Caco-2 (cell line): ENCODE measurements around the gene ATP13A5. TPM values are rescaled to one million over a fixed set of nuclear protein-coding genes. Genes with fewer than 3 reads are reported as not detected.

Experiments used
- BruUV-seq: library from RNA; stranded (reverse); fragments of 400-500 nt; replicated peaks from 2 replicates; lab custom pipeline; 2021; lab: Mats Ljungman, UMichigan
- CTCF ChIA-PET: fragments of 300-600 bp; sonication (Branson Sonifier 250); formaldehyde crosslinking; loops from one replicate; lab custom pipeline; 2022; ENCODE audit warnings: antibody characterized with exemption; lab: Charles Lee
- POLR2A ChIA-PET: fragments of 300-600 bp; sonication (Branson Sonifier 250); formaldehyde crosslinking; loops from one replicate; lab custom pipeline; 2022; ENCODE audit warnings: antibody characterized with exemption; lab: Charles Lee
- DNase-seq, 2 experiments: peaks; one replicate each; pipeline versions ENCODE4 v3.0.0 to v3.0.0-alpha.2; 2020 to 2022
- H3K27me3 ChIP-seq: replicated peaks from 2 replicates; pipeline ENCODE4 v1.6.0; 2011; ENCODE audit warnings: low read length; ENCODE audit not compliant: control insufficient read depth, insufficient read depth
- H3K36me3 ChIP-seq: 2 replicates; pipeline ENCODE4 v1.5.1; 2011; ENCODE audit warnings: low read length; ENCODE audit not compliant: control insufficient read depth, insufficient read depth
- H3K4me1 ChIP-seq: fragments of 250-450 bp; sonication (Bioruptor Pico); 2 replicates; pipeline ENCODE4 v1.5.1; 2020; ENCODE audit warnings: mild to moderate bottlenecking
- H3K4me3 ChIP-seq: 2 replicates; pipeline ENCODE4 v1.5.1; 2011; ENCODE audit warnings: low read depth, mild to moderate bottlenecking, control low read depth, low read length
- H3K9me3 ChIP-seq: fragments of 250-450 bp; sonication (Bioruptor Pico); 2 replicates; pipeline ENCODE4 v1.5.1; 2020; ENCODE audit warnings: mild to moderate bottlenecking, moderate library complexity
- H3K27ac Mint-ChIP-seq: one replicate; pipeline ENCODE4 v1.8.0; 2022; ENCODE audit warnings: mixed read lengths; ENCODE audit not compliant: unreplicated experiment
- H3K27me3 Mint-ChIP-seq: one replicate; pipeline ENCODE4 v1.8.0; 2022; ENCODE audit warnings: mixed read lengths; ENCODE audit not compliant: insufficient read depth, unreplicated experiment
- H3K36me3 Mint-ChIP-seq: one replicate; pipeline ENCODE4 v1.8.0; 2022; ENCODE audit warnings: mild to moderate bottlenecking, mixed read lengths; ENCODE audit not compliant: insufficient read depth, unreplicated experiment
- H3K4me1 Mint-ChIP-seq: one replicate; pipeline ENCODE4 v1.8.0; 2022; ENCODE audit warnings: low read depth, mixed read lengths; ENCODE audit not compliant: unreplicated experiment
- H3K4me3 Mint-ChIP-seq: one replicate; pipeline ENCODE4 v1.8.0; 2022; ENCODE audit warnings: mild to moderate bottlenecking, moderate library complexity, mixed read lengths; ENCODE audit not compliant: unreplicated experiment
- H3K9me3 Mint-ChIP-seq: one replicate; pipeline ENCODE4 v1.8.0; 2022; ENCODE audit warnings: mixed read lengths; ENCODE audit not compliant: unreplicated experiment
- intact Hi-C: fragments of 100-400 bp; cut with micrococcal nuclease; formaldehyde crosslinking; loops from one replicate; pipeline ENCODE4 v1.10.0; 2022; ENCODE audit not compliant: unreplicated experiment
- total RNA-seq: library from RNA; stranded (reverse); gene quantifications from 2 replicates; pipeline ENCODE4 v1.2.3, GENCODE V29; 2022
- TF ChIP-seq, protein P1 (sequence below), 2 experiments: fragments of 200-600 bp in 1 of 2; IDR thresholded peaks; 1 replicate in 1 of 2; 2 replicates in 1 of 2; pipeline versions ENCODE4 v1.5.1 to v1.8.0; 2011 to 2022; ENCODE audit warnings: antibody characterized with exemption in 1 of 2, control low read depth in 1 of 2, inconsistent platforms in 1 of 2, low read depth in 1 of 2, low read length in 1 of 2, mild to moderate bottlenecking in 1 of 2, moderate library complexity in 1 of 2; ENCODE audit not compliant: insufficient read depth in 1 of 2, severe bottlenecking in 1 of 2, unreplicated experiment in 1 of 2

The ATP13A5 gene
- total RNA-seq, 1 experiment from 2014 or later: not detected

GRCh38 chr3:193387596-193387995 lies 9.0 kb upstream of the ATP13A5 start:
- no peak overlapping the region for H3K4me3 Mint-ChIP-seq
- H3K4me1 Mint-ChIP-seq: no peaks in the 10 kb centered on the region
- no peak for DNase-seq
- no peaks in the 10 kb centered on the region for H3K9me3 Mint-ChIP-seq
- H3K27me3 Mint-ChIP-seq: peaks cover 8% of the 10 kb centered on the region
- Histone ChIP-seq H3K27me3 (no peaks in the 10 kb centered on the region), H3K4me3 (no peak overlapping the region), H3K9me3 (0 out of 2 replicates have a peak, but pooled peaks cover 4% of the 10 kb centered on the region), H3K36me3 (no peaks in the 10 kb centered on the region), H3K4me1 (no peaks in the 10 kb centered on the region)
- intact Hi-C loops: no loop called here
- no peak overlapping the region for H3K27ac Mint-ChIP-seq
- TF ChIP-seq, protein P1, sequence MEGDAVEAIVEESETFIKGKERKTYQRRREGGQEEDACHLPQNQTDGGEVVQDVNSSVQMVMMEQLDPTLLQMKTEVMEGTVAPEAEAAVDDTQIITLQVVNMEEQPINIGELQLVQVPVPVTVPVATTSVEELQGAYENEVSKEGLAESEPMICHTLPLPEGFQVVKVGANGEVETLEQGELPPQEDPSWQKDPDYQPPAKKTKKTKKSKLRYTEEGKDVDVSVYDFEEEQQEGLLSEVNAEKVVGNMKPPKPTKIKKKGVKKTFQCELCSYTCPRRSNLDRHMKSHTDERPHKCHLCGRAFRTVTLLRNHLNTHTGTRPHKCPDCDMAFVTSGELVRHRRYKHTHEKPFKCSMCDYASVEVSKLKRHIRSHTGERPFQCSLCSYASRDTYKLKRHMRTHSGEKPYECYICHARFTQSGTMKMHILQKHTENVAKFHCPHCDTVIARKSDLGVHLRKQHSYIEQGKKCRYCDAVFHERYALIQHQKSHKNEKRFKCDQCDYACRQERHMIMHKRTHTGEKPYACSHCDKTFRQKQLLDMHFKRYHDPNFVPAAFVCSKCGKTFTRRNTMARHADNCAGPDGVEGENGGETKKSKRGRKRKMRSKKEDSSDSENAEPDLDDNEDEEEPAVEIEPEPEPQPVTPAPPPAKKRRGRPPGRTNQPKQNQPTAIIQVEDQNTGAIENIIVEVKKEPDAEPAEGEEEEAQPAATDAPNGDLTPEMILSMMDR (IDR thresholded peaks at IDR 0.05; ENCODE audit: insufficient read depth in 1 of 2, low read depth in 1 of 2, low read length in 1 of 2, severe bottlenecking in 1 of 2, unreplicated experiment in 1 of 2): no peak
- H3K36me3 Mint-ChIP-seq: no peaks in the 10 kb centered on the region
- BruUV-seq: no TSS peak
- ChIA-PET CTCF (no interaction called here), POLR2A (no interaction called here)

GRCh38 chr3:193377591-193377990 lies 962 bp downstream of the ATP13A5 start:
- no peak overlapping the region for H3K4me3 Mint-ChIP-seq
- CTCF ChIA-PET: no interaction called here
- intact Hi-C loops: no loop called here
- H3K36me3 Mint-ChIP-seq: no peaks in the 10 kb centered on the region
- no TSS peak for BruUV-seq
- H3K4me1 ChIP-seq: no peaks in the 10 kb centered on the region
- no peak overlapping the region for H3K27ac Mint-ChIP-seq
- no peaks in the 10 kb centered on the region for H3K27me3 ChIP-seq
- peaks cover 6% of the 10 kb centered on the region for H3K4me1 Mint-ChIP-seq
- POLR2A ChIA-PET: no interaction called here
- no peak overlapping the region for H3K4me3 ChIP-seq
- no peak for DNase-seq
- no peaks in the 10 kb centered on the region for H3K9me3 Mint-ChIP-seq
- no peaks in the 10 kb centered on the region for H3K9me3 ChIP-seq
- H3K27me3 Mint-ChIP-seq: peaks cover 7% of the 10 kb centered on the region
- no peaks in the 10 kb centered on the region for H3K36me3 ChIP-seq
- TF ChIP-seq, protein P1 (IDR thresholded peaks at IDR 0.05; ENCODE audit: insufficient read depth in 1 of 2, low read depth in 1 of 2, low read length in 1 of 2, severe bottlenecking in 1 of 2, unreplicated experiment in 1 of 2): no peak

DNA sequence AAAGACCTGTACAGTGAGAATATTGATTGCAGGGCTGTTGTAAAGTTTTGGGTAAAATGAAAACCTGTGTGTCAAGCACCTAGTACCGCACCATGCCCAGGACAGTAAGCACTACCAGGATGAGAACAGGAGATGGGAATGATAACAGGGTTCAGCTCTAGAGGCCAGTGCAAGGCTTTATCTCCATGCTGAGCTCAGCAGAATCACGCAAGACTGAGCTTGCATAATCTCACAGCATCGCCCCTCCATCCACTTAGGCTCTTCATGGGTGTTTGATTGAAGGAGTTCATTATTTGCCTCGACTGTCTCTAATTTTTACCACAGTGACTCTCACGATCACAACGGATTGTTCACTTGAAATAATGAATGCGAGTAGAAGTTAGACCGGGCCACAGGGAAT lies 2.9 kb downstream of the ATP13A5 start:
- TF ChIP-seq, protein P1 (IDR thresholded peaks at IDR 0.05; ENCODE audit: insufficient read depth in 1 of 2, low read depth in 1 of 2, low read length in 1 of 2, severe bottlenecking in 1 of 2, unreplicated experiment in 1 of 2): no peak
- no peaks in the 10 kb centered on the region for H3K9me3 ChIP-seq
- H3K27ac Mint-ChIP-seq: no peak overlapping the region
- peaks cover 7% of the 10 kb centered on the region for H3K27me3 Mint-ChIP-seq
- H3K4me1 Mint-ChIP-seq: peaks cover 6% of the 10 kb centered on the region
- DNase-seq: no peak
- intact Hi-C loops: no loop called here
- POLR2A ChIA-PET: no interaction called here
- no peak overlapping the region for H3K4me3 Mint-ChIP-seq
- no peaks in the 10 kb centered on the region for H3K27me3 ChIP-seq
- no peaks in the 10 kb centered on the region for H3K9me3 Mint-ChIP-seq
- H3K36me3 Mint-ChIP-seq: no peaks in the 10 kb centered on the region
- no peaks in the 10 kb centered on the region for H3K4me1 ChIP-seq
- BruUV-seq: no TSS peak
- H3K36me3 ChIP-seq: no peaks in the 10 kb centered on the region
- H3K4me3 ChIP-seq: no peak overlapping the region
- CTCF ChIA-PET: no interaction called here
